BLaER1 (cell line): ENCODE measurements around the gene FN3KRP.
A peak's percentile ranks its signal among the peaks of the same experiment; 100 is the strongest.
"Not testable (repeated sequence)": the region's sequence is repeated elsewhere in the genome, so short reads cannot be mapped to it uniquely, and the experiment has no call there.

Experiments used
- H3K27ac ChIP-seq: shearing (Covaris generic); formaldehyde crosslinking; 2 replicates; pipeline ENCODE4 v1.8.1; 2022
- H3K27me3 ChIP-seq: shearing (Covaris generic); formaldehyde crosslinking; 2 replicates; pipeline ENCODE4 v1.8.1; 2022
- H3K36me3 ChIP-seq: shearing (Covaris generic); formaldehyde crosslinking; 2 replicates; pipeline ENCODE4 v1.8.1; 2022
- H3K4me1 ChIP-seq: shearing (Covaris generic); formaldehyde crosslinking; 2 replicates; pipeline ENCODE4 v1.8.1; 2022
- H3K4me2 ChIP-seq: shearing (Covaris generic); formaldehyde crosslinking; 2 replicates; pipeline ENCODE4 v1.8.1; 2022
- H3K4me3 ChIP-seq: shearing (Covaris generic); formaldehyde crosslinking; 2 replicates; pipeline ENCODE4 v1.8.1; 2022
- H3K9ac ChIP-seq: shearing (Covaris generic); formaldehyde crosslinking; 2 replicates; pipeline ENCODE4 v1.8.1; 2022
- H3K9me3 ChIP-seq: shearing (Covaris generic); formaldehyde crosslinking; 2 replicates; pipeline ENCODE4 v1.8.1; 2022
- H4K20me1 ChIP-seq: shearing (Covaris generic); formaldehyde crosslinking; 2 replicates; pipeline ENCODE4 v1.8.1; 2022
- Cebpa-rat ChIP-seq: shearing (Covaris generic); IDR thresholded peaks from 2 replicates; pipeline ENCODE4 v1.8.1; 2022

The FN3KRP gene

DNA sequence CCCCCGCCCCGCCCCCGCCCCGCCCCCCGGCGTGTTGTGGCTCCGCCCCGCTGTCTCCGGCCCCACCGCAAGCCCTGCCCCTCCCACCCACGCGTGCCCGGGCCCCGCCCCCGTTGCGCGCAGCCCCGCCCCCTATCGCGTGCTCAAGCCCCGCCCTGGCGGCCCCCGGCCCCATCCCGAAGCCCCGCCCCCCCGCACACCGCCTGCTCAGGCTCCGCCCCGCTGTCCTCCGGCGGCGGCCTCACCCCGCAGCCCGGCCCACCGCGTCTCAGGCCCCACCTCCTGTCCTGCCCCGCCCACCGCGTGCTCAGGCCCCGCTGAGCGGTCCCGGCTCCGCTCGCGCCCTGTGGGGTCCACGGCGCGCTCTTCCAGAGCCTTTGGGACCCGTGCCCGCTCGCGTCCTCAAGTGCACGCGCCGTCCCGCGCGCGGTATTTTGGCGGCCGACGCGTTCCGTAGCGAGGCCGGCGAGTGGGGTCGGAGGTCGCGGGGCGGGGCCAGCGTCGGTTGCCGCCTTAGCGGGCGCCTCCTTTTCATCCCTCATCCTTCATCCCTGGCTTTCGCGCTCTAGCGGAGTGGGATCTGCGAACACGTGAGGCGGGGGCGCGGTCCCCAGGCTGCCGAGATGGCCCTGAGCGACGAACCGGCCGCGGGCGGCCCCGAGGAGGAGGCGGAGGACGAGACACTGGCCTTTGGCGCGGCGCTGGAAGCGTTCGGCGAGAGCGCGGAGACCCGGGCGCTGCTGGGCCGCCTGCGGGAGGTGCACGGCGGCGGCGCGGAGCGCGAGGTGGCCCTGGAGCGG lies 35.3 kb downstream of the FN3KRP start, which contains the start of gene TBCD:
TBCD (plus strand) TSS at position 495 of the 800 bp plus-strand sequence; CDS start at position 624, 129 bp downstream.
- H3K4me2 ChIP-seq = peak within 1 kb of the TSS; percentile 99
- H3K9me3 ChIP-seq = peaks cover 34% of the 10 kb centered on the region

GRCh38 chr17:82752371-82753200 lies 36.1 kb downstream of the FN3KRP start:
- Histone ChIP-seq H3K4me1 (peaks cover 23% of the 10 kb centered on the region), H3K4me3 (peak overlapping the region; percentile 99), H3K27me3 (no peaks in the 10 kb centered on the region), H3K27ac (peak overlapping the region; percentile 84), H3K9me3 (peaks cover 26% of the 10 kb centered on the region), H3K36me3 (peaks cover 42% of the 10 kb centered on the region), H4K20me1 (peaks cover 48% of the 10 kb centered on the region), H3K9ac (peak overlapping the region; percentile 91), H3K4me2 (peak overlapping the region; percentile 99)
- TF ChIP-seq Cebpa-rat = no peak

More for the DNA sequence above, 35.3 kb downstream of the FN3KRP start, which contains the start of gene TBCD:
- Histone ChIP-seq H3K36me3 (peaks cover 34% of the 10 kb centered on the region), H3K27ac (peak within 1 kb of the TSS; percentile 84), H4K20me1 (peaks cover 40% of the 10 kb centered on the region), H3K4me3 (peak within 1 kb of the TSS; percentile 99), H3K9ac (peak within 1 kb of the TSS; percentile 91), H3K27me3 (no peaks in the 10 kb centered on the region), H3K4me1 (peaks cover 23% of the 10 kb centered on the region)
- no peak for TF ChIP-seq Cebpa-rat

GRCh38 chr17:82753201-82753464 lies 36.6 kb downstream of the FN3KRP start:
- Histone ChIP-seq H3K36me3 (peaks cover 47% of the 10 kb centered on the region), H3K4me2 (peak overlapping the region; percentile 99), H3K27me3 (no peaks in the 10 kb centered on the region), H3K27ac (no peak overlapping the region), H4K20me1 (peaks cover 51% of the 10 kb centered on the region), H3K9me3 (peaks cover 24% of the 10 kb centered on the region), H3K4me3 (peak overlapping the region; percentile 99), H3K4me1 (peaks cover 23% of the 10 kb centered on the region), H3K9ac (peak overlapping the region; percentile 91)
- no peak for TF ChIP-seq Cebpa-rat

DNA sequence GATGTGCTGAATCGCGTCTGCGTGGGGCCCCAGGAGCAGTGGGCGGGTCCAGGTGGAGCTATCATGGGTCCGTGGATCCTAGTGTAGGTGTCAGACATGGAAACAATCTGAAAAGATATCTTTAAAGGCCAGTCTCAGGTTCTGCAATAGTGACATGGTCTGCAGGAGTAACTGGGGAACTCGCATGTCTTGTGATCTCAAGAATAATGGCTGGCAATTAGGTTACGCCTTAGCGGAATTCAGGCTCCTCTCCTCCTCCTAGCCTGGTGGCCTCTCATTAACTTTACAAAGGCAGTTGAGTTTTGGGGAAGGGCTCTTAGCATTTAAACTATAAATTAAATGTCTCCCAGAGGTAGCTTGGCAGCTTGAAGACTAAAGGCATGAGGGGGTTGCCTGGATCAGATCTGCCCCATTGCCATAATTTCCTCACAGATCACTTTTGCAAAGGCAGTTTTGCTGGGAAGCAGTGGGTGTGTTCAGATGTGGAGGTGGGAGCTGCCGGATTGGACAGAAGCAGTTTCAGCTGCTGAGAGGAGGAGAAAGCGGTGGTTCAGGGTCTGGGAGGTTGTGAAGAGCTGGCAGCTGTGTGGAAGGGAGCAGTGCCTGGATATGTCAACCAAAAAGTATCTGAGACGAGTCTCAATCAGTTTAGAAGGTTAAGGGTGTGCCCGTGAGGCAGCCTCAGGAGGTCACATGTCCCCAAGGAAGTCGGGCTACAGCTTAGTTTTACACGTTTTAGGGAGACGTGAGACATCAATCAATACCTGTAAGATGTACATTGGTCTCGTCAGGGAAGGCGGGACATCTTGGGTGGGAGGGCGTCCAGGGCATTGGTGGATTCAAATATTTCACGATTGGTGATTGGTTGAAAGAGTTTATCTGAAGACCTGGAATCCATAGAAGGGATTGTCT lies 38.0 kb downstream of the FN3KRP start:
- no peak overlapping the region for H3K4me3 ChIP-seq

DNA sequence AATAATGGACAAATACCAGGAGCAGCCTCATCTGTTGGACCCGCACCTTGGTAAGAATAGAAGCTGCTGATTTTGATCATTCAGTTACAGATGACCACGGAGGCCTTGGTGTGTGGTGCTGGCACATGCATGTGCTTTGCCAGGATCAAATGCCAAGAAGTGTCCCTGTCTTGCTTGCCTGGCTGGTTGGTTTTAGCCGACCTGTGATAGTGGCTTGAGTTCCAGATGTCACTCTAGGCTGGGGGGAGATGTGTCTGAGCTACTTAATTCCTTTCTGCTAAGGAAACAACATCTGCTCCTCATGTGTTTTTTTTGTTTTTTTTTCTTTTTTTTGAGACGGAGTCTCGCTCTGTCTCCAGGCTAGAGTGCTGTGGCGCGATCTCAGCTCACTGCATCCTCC lies 39.7 kb downstream of the FN3KRP start:
- Histone ChIP-seq H3K9ac (no peak overlapping the region), H3K4me3 (no peak overlapping the region), H3K36me3 (peaks cover 47% of the 10 kb centered on the region), H3K27me3 (no peaks in the 10 kb centered on the region), H3K4me2 (no peak overlapping the region), H4K20me1 (peaks cover 51% of the 10 kb centered on the region), H3K9me3 (no peaks in the 10 kb centered on the region), H3K27ac (no peak overlapping the region), H3K4me1 (peaks cover 23% of the 10 kb centered on the region)
- no peak for TF ChIP-seq Cebpa-rat

More for the DNA sequence above, 38.0 kb downstream of the FN3KRP start:
- H4K20me1 ChIP-seq = peaks cover 51% of the 10 kb centered on the region
- TF ChIP-seq Cebpa-rat = no peak
- H3K9me3 ChIP-seq = peaks cover 10% of the 10 kb centered on the region
- no peak overlapping the region for H3K4me2 ChIP-seq
- no peaks in the 10 kb centered on the region for H3K27me3 ChIP-seq
- H3K4me1 ChIP-seq = peaks cover 23% of the 10 kb centered on the region
- H3K36me3 ChIP-seq = peaks cover 47% of the 10 kb centered on the region
- no peak overlapping the region for H3K27ac ChIP-seq
- no peak overlapping the region; the same call in 1 of the 2 replicates for H3K9ac ChIP-seq

DNA sequence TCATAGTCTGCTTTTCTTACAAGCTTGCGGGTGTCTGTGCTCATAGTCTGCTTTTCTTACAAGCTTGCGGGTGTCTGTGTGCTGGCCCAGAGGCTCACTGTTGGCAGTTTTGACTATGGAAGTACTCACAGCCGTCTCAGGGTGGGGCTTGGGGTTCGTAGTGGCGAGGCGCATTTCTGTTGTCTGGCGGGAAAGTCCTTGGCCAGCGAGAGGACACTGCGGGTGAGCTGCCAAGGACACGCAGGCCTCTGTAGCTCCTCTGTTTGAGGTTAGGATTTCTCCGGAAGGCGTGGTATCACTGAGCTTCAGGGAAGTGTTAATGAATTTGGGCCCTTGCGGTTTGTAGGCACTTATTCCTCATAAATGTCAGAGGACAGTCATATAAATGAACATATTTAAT lies 48.9 kb downstream of the FN3KRP start:
- Histone ChIP-seq H3K9ac (no peak overlapping the region), H3K4me2 (no peak overlapping the region), H3K36me3 (peaks cover 88% of the 10 kb centered on the region), H4K20me1 (peaks cover 11% of the 10 kb centered on the region; the same call in 1 of the 2 replicates), H3K9me3 (no peaks in the 10 kb centered on the region), H3K27ac (no peak overlapping the region), H3K4me1 (peaks cover 17% of the 10 kb centered on the region), H3K27me3 (no peaks in the 10 kb centered on the region), H3K4me3 (no peak overlapping the region)
- no peak for TF ChIP-seq Cebpa-rat

DNA sequence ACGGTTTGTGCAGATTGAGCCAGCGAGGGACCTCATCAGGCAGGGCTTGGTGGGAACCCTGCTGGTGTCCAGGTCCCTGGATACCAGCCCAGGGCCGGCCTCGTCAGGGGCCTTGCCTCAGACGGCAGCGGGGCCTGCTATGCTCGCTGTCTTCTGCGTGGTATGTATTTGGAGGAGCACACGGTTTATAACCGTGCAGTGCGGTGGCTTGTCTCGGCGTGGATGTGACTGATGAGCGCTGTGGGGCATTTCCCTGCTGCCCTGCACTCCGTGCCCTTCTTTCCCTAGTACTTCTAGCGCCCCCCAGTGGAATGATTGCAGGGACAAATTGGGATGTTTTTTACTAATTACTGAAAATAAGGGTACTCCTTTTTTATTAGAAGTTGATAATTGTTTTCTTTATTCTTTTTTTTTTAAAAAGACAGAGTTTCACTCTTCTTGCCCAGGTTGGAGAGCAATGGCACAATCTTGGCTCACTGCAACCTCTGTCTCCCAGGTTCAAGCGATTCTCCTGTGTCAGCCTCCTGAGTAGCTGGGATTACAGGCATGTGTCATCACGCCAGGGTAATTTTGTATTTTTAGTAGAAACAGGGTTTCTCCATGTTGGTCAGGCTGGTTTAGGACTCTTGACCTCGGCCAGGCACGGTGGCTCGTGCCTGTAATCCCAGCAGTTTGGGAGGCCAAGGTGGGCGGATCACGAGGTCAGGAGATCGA lies 50.7 kb downstream of the FN3KRP start:
- Histone ChIP-seq H3K27me3 (no peaks in the 10 kb centered on the region), H3K4me2 (peak overlapping the region; percentile 64; the same call in 1 of the 2 replicates), H4K20me1 (peaks cover 12% of the 10 kb centered on the region; the same call in 1 of the 2 replicates), H3K4me3 (no peak overlapping the region), H3K4me1 (peaks cover 26% of the 10 kb centered on the region), H3K9me3 (no peaks in the 10 kb centered on the region), H3K27ac (no peak overlapping the region; the same call in 1 of the 2 replicates), H3K9ac (no peak overlapping the region), H3K36me3 (peaks cover 92% of the 10 kb centered on the region)
- no peak for TF ChIP-seq Cebpa-rat

DNA sequence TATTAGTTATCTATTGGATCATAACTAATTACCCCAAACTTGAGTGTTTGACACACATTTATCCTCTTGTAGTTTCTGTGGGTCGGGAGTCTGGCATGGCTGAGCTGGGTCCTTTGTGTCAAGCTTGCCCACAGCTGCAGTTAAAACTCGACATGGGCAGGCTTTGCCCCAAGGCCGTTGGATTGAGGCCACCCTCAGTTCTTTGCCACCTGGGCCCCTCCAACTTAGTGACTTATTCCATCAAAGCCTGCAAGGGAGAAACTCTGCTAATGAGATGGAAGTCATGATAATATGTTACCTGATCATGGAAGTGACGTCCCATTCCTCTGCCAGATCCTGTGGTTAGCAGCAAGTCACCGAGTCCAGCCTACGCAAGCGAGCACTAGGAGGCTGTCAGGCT lies 52.5 kb downstream of the FN3KRP start:
- no peak overlapping the region for H3K9ac ChIP-seq
- TF ChIP-seq Cebpa-rat = no peak

GRCh38 chr17:82772026-82772425 lies 55.5 kb downstream of the FN3KRP start:
- Histone ChIP-seq H3K27me3 (no peaks in the 10 kb centered on the region), H3K27ac (no peak overlapping the region), H3K4me2 (peak overlapping the region; percentile 19; the same call in 1 of the 2 replicates), H4K20me1 (peaks cover 25% of the 10 kb centered on the region), H3K36me3 (peaks cover 64% of the 10 kb centered on the region), H3K4me1 (peaks cover 52% of the 10 kb centered on the region), H3K9ac (no peak overlapping the region), H3K4me3 (no peak overlapping the region), H3K9me3 (no peaks in the 10 kb centered on the region)
- no peak for TF ChIP-seq Cebpa-rat

More for the DNA sequence above, 52.5 kb downstream of the FN3KRP start:
- no peak overlapping the region for H3K27ac ChIP-seq
- no peak overlapping the region for H3K4me3 ChIP-seq
- H4K20me1 ChIP-seq = peaks cover 8% of the 10 kb centered on the region
- peaks cover 42% of the 10 kb centered on the region for H3K4me1 ChIP-seq
- H3K36me3 ChIP-seq = peaks cover 88% of the 10 kb centered on the region
- no peak overlapping the region for H3K4me2 ChIP-seq
- H3K27me3 ChIP-seq = no peaks in the 10 kb centered on the region
- no peaks in the 10 kb centered on the region for H3K9me3 ChIP-seq

DNA sequence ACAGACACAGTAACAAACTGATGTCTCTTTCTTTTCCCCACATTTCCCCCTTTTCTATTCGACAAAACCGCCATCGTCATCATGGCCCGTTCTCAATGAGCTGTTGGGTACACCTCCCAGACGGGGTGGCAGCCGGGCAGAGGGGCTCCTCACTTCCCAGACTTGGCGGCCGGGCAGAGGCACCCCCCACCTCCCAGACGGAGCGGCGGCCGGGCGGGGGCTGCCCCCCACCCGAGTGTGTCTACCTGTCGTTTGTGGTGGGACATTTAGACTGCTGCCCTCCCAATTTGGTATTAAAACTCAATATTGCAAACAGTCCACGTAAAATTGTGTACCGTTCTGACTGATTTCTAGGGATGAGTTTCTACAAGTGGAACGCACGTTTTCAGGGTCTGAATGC lies 58.0 kb downstream of the FN3KRP start:
- not testable (repeated sequence) for H3K27ac ChIP-seq, H3K9me3 ChIP-seq, H3K27me3 ChIP-seq
- Histone ChIP-seq H3K4me2 (peak overlapping the region; percentile 91), H3K4me1 (peaks cover 73% of the 10 kb centered on the region), H3K9ac (peak overlapping the region; percentile 49; the same call in 1 of the 2 replicates), H4K20me1 (peaks cover 25% of the 10 kb centered on the region), H3K4me3 (peak overlapping the region; percentile 58; the same call in 1 of the 2 replicates), H3K36me3 (peaks cover 40% of the 10 kb centered on the region)
